HepG2 (cell line): Measurements from ENCODE around the gene DDX4. TPM values are rescaled to one million over a fixed set of nuclear protein-coding genes. Genes with fewer than 3 reads are reported as not detected.

Experiments
- ATAC-seq: fragments of 200-7000 bp; cut with Tn5 transposase; 3 replicates; pipeline ENCODE4 v1.9.1; 2020; ENCODE audit warnings: mild to moderate bottlenecking, moderate library complexity
- BruUV-seq: library from RNA; stranded (reverse); fragments of 400-500 nt; replicated peaks from 2 replicates; lab custom pipeline; 2021; lab: Mats Ljungman, UMichigan
- CTCF ChIA-PET: fragments of 300-600 bp; formaldehyde crosslinking; extraction: SDS; loops from one replicate; lab custom pipeline; 2021; ENCODE audit warnings: low total read pairs, inconsistent platforms, low intra/inter-chr PET ratio; lab: Yijun Ruan, JAX
- POLR2A ChIA-PET: fragments of 350-600 bp; sonication (Branson Sonifier 250); formaldehyde crosslinking; loops from one replicate; lab custom pipeline; 2020; ENCODE audit warnings: antibody characterized with exemption, inconsistent platforms; lab: Yijun Ruan, JAX
- DNase-seq: peaks from one replicate; pipeline ENCODE4 v3.0.0-alpha.2; 2015; ENCODE audit warnings: low spot score
- FAIRE-seq: peaks from 3 replicates; lab custom pipeline; 2011; peaks lifted over from hg19 to GRCh38; lab: Jason Lieb, UNC
- H2AFZ ChIP-seq: one replicate; pipeline ENCODE4 v1.6.1; 2011; ENCODE audit warnings: low read length, inconsistent platforms
- H3K27ac ChIP-seq: fragments of 300-600 bp; 3 replicates; pipeline ENCODE4 v1.8.0; 2011; ENCODE audit warnings: mixed run types, mild to moderate bottlenecking, mixed read lengths, low read length, inconsistent platforms; ENCODE audit not compliant: insufficient read depth; ENCODE audit errors: extremely low read length
- H3K27me3 ChIP-seq, 2 experiments: fragments of 200-600 bp in 1 of 2; 2 replicates in 1 of 2; 3 replicates in 1 of 2; pipeline versions ENCODE4 v1.6.0 to v1.8.0; 2011; ENCODE audit warnings: low read length in 2 of 2, mild to moderate bottlenecking in 2 of 2, moderate library complexity in 2 of 2, inconsistent platforms in 1 of 2; ENCODE audit not compliant: insufficient read depth in 2 of 2, control insufficient read depth in 1 of 2
- H3K36me3 ChIP-seq, 2 experiments: fragments of 200-600 bp in 1 of 2; replicated peaks in 1 of 2; 2 replicates in 1 of 2; 3 replicates in 1 of 2; pipeline versions ENCODE4 v1.5.1 to v1.8.0; 2011; ENCODE audit warnings: low read length in 2 of 2, inconsistent platforms in 1 of 2; ENCODE audit not compliant: insufficient read depth in 2 of 2, control insufficient read depth in 1 of 2
- H3K4me1 ChIP-seq: 2 replicates; pipeline ENCODE4 v1.5.1; 2012; ENCODE audit warnings: low read length, inconsistent platforms; ENCODE audit not compliant: insufficient read depth
- H3K4me2 ChIP-seq: 2 replicates; pipeline ENCODE4 v1.6.0; 2011; ENCODE audit warnings: low read depth, low read length, inconsistent platforms
- H3K4me3 ChIP-seq, 3 experiments: fragments of 200-600 bp in 1 of 3; sonication (generic), shearing (Covaris generic) in 1 of 3; replicated peaks in 1 of 3; 2 replicates each; pipeline ENCODE4 v1.5.1; 2011 to 2016; ENCODE audit warnings: low read length in 3 of 3, inconsistent platforms in 2 of 3, low read depth in 2 of 3, mild to moderate bottlenecking in 2 of 3, control low read depth in 1 of 3, mixed read lengths in 1 of 3; ENCODE audit not compliant: insufficient read depth in 1 of 3
- H3K79me2 ChIP-seq: one replicate; pipeline ENCODE4 v1.6.1; 2011; ENCODE audit warnings: low read length, inconsistent platforms; ENCODE audit not compliant: insufficient read depth
- H3K9ac ChIP-seq: 2 replicates; pipeline ENCODE4 v1.6.0; 2011; ENCODE audit warnings: mild to moderate bottlenecking, low read depth, low read length, inconsistent platforms; ENCODE audit not compliant: insufficient read depth
- H3K9me3 ChIP-seq: 2 replicates; pipeline ENCODE4 v1.5.1; 2012; ENCODE audit warnings: mild to moderate bottlenecking, low read length
- H4K20me1 ChIP-seq: 2 replicates; pipeline ENCODE4 v1.6.0; 2011; ENCODE audit warnings: inconsistent platforms, mild to moderate bottlenecking, low read length, moderate library complexity; ENCODE audit not compliant: insufficient read depth
- E2F5 ChIP-seq: sonication (generic); formaldehyde crosslinking; conservative IDR thresholded peaks from 2 replicates; pipeline ENCODE4 v1.4.0; 2020; ENCODE audit warnings: missing genetic modification reagents
- KDM5B ChIP-seq: sonication (generic); formaldehyde crosslinking; IDR thresholded peaks from 2 replicates; pipeline ENCODE4 v1.4.0; 2020; ENCODE audit warnings: missing genetic modification reagents, mild to moderate bottlenecking, borderline replicate concordance
- KLF9 ChIP-seq: IDR thresholded peaks from 2 replicates; pipeline ENCODE4 v1.6.1; 2016; ENCODE audit warnings: low read depth
- MIER3 ChIP-seq: IDR thresholded peaks from 2 replicates; pipeline ENCODE4 v1.6.1; 2016; ENCODE audit warnings: missing compliant biosample characterization, borderline replicate concordance
- NCOR1 ChIP-seq: fragments of 200-600 bp; sonication (generic); IDR thresholded peaks from 2 replicates; pipeline ENCODE4 v1.7.0; 2017; ENCODE audit warnings: antibody characterized with exemption, low read length, borderline replicate concordance
- NRL ChIP-seq: sonication (generic); formaldehyde crosslinking; IDR thresholded peaks from 2 replicates; pipeline ENCODE4 v1.5.0; 2020; ENCODE audit warnings: missing genetic modification reagents, mild to moderate bottlenecking, moderate library complexity, borderline replicate concordance
- ZSCAN20 ChIP-seq: sonication (generic); formaldehyde crosslinking; IDR thresholded peaks from 2 replicates; pipeline ENCODE4 v1.4.0; 2020; ENCODE audit warnings: missing genetic modification reagents, mild to moderate bottlenecking, borderline replicate concordance
- WGBS: methylation state at CpG from one replicate; pipeline ENCODE4 v1.1.6; 2017; ENCODE audit warnings: low lambda C conversion rate; 5-methylcytosine and 5-hydroxymethylcytosine counted together
- in situ Hi-C: cut with HindIII; loops from 2 replicates; pipeline ENCODE4 v1.10.0; 2017; ENCODE audit warnings: low pct_unique_long_range_greater_than_20kb; ENCODE audit not compliant: extremely low pct_ligation_motif_present
- intact Hi-C: fragments of 100-400 bp; cut with micrococcal nuclease; formaldehyde crosslinking; loops from one replicate; pipeline ENCODE4 v1.10.0; 2022; ENCODE audit not compliant: unreplicated experiment
- polyA plus RNA-seq, 8 experiments: library from polyadenylated mRNA; depleted of rRNA in 3 of 8; stranded (reverse) in 7 of 8; unstranded in 1 of 8; fragments of >200 nt; fragmentation: Illumina TruSeq in 4 of 8; extraction: Trizol in 4 of 8; gene quantifications; 2 replicates each; pipeline versions ENCODE4 v1.2.1 to v1.2.3, GENCODE V29; 2011 to 2016; ENCODE audit warnings: low read depth in 4 of 8, missing spikeins in 1 of 8, mixed read lengths in 1 of 8; ENCODE audit not compliant: insufficient read depth in 1 of 8
- total RNA-seq, 5 experiments: library from RNA; depleted of rRNA; stranded (reverse); fragments of >200 nt; fragmentation: Illumina TruSeq; extraction: Trizol; gene quantifications; 2 replicates each; pipeline ENCODE4 v1.2.3, GENCODE V29; 2016; ENCODE audit warnings: low read depth in 1 of 5

Gene DDX4
- total and polyA plus RNA-seq, 2 of the 13 experiments (the other 11 are each of a cell fraction or from before 2014, with no cell fraction given), result 0.05 TPM; not detected in 1

- Histone ChIP-seq H3K4me2 (no peak overlapping the region), H3K27ac (no peak overlapping the region), H3K36me3 (peaks cover 0 to 6% of the 10 kb centered on the region in 2 experiments; a peak in 1 of 5 replicates), H3K9me3 (no peaks in the 10 kb centered on the region), H3K9ac (no peak overlapping the region), H2AFZ (no peak overlapping the region), H3K4me3 (no peak overlapping the region), H4K20me1 (no peaks in the 10 kb centered on the region), H3K27me3 (no peaks in the 10 kb centered on the region; a peak in 1 of 5 replicates), H3K79me2 (peaks cover 7% of the 10 kb centered on the region), H3K4me1 (peaks cover 10% of the 10 kb centered on the region)
- in situ Hi-C loops (no loop called here), intact Hi-C loops (no loop called here)
- POLR2A ChIA-PET, result no interaction called here
- CTCF ChIA-PET, result interaction anchor here (0.7 kb wide), 1 partner anchor 352 kb away, joined by 3 read pairs; no protein-coding TSS in a partner anchor
- FAIRE-seq (no peak), DNase-seq (no peak)
- no TSS peak for BruUV-seq
- TF ChIP-seq MIER3 (CRISPR knock-in tag) (no peak), E2F5 (CRISPR knock-in tag) (no peak)
- TF ChIP-seq, all 625 proteins: peak for 0
- no peak for ATAC-seq
Observed at GRCh38 chr5:55708732-55709131, 29.1 kb upstream of the DDX4 start.

GRCh38 chr5:55711507-55712022 is 26.3 kb upstream of the DDX4 start:
- Histone ChIP-seq H3K4me1 (peaks cover 22% of the 10 kb centered on the region), H3K4me2 (peak overlapping the region; percentile 98), H3K79me2 (peaks cover 7% of the 10 kb centered on the region), H3K27ac (peak overlapping the region; percentile 48), H3K9ac (peak overlapping the region; percentile 78), H3K9me3 (no peaks in the 10 kb centered on the region), H3K27me3 (no peaks in the 10 kb centered on the region; a peak in 1 of 5 replicates), H3K4me3 (peak overlapping the region; percentile 89 to 96 (median 95)), H4K20me1 (no peaks in the 10 kb centered on the region), H3K36me3 (0 out of 5 replicates have a peak, but pooled peaks cover 0 to 4% of the 10 kb centered on the region in 2 experiments), H2AFZ (peak overlapping the region; percentile 69)
- intact Hi-C loops (no loop called here), in situ Hi-C loops (no loop called here)
- FAIRE-seq (no peak), ATAC-seq (peak; percentile 12; the same call in 2 of the 3 replicates), DNase-seq (no peak)
- BruUV-seq, result TSS peak; percentile 76
- ChIA-PET CTCF (no interaction called here), POLR2A (interaction anchor here (1.4 kb wide), 1 partner anchor 404 kb away, joined by 3 read pairs; the partner anchor contains the start of genes DHX29 and MTREX)
- 7% methylated on average over 15 of the region's 18 CpGs for WGBS
- 0 out of 2 replicates have a peak, but pooled peaks have one; percentile 6 for TF ChIP-seq KDM5B (CRISPR knock-in tag)
- TF ChIP-seq NRL, result no peak
- no peak for TF ChIP-seq E2F5 (CRISPR knock-in tag)
- TF ChIP-seq ZSCAN20, result no peak
- no peak for TF ChIP-seq KLF9
- TF ChIP-seq NCOR1, result no peak
